HG03520 (cell line): ENCODE measurements around the gene STXBP4.

Experiments
- ATAC-seq: cut with Tn5 transposase; IDR thresholded peaks from one replicate; pipeline ENCODE4 v1.9.1; 2021; ENCODE audit warnings: mild to moderate bottlenecking, moderate library complexity; ENCODE audit not compliant: unreplicated experiment

The STXBP4 gene

DNA sequence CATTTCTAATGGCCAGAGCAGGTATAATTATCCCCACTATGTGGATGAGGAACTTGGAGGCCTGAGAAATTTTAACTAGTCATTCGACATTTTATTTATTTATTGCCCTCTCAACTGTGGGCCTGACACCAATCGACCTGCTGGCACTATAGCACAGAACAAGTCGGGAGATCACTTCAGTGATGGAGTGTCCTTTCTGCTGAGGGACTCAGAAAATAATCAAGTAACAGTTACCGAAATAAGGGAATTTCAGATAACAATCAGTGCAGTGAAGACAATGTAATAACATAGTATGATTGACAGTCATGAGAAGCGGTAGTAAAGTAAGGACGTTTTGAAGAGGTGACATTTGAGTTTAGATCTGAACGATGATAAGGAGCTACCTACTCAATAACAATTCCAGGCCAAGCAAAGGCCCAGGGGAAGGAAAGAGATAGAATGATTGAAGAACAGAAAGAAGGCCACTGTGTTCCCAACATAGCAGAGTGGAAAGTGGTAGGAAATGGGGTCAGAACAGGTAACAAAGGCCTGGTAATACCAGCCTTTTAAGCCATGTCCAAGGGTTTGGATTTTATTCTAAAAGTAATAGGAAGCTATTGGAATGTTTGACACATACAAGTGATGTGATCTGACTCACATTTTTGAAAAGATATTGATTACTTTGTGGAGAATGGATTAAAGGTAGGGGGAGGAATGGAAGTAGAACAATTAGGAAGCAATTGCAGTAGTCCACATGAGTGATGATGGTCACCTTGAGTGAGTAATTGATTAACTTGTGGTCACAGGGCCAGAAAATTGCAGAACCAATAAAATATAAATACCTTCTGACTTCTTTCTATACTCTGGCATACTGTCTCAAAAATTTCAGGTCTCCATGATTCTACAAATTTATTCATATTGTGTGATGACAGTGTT, 1.4 kb downstream of the STXBP4 start:
- no peak for ATAC-seq

DNA sequence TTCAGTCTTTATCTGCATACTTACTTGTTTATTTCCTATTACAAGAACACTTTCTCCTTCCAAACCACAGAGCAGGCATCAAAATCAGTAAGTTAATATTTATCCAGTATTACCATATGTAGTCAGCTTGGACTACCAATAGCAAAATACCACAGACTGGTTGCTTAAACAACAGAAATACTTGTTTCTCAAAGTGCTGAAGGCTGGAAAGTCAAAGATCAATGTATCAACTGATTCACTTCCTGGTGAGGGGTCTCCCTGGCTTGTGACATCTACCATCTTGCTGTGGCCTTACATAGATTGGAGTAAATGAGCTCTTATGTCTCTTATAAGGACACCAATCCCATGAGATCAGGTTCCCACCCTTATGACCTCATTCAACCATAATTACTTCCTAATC, 2.6 kb downstream of the STXBP4 start:
- no peak for ATAC-seq

DNA sequence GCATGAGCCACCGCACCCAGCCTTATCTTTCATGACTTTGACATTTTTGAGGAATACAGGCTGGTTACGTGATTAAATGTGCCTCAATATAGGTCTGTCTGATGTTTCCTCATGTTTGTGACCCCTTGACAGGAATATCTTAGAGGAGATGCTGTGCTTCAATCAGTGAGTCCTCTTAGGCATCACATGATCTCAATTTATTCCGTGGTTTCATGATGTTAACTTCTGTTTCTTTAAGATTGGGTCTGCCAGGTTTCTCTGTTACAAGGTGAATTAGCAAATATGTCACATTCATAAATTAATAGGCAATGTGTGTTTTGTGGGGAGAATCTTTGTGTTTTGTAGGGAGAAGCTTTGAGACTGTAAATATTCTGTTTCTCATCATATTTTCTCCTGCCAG, 3.3 kb downstream of the STXBP4 start:
- ATAC-seq, result no peak

DNA sequence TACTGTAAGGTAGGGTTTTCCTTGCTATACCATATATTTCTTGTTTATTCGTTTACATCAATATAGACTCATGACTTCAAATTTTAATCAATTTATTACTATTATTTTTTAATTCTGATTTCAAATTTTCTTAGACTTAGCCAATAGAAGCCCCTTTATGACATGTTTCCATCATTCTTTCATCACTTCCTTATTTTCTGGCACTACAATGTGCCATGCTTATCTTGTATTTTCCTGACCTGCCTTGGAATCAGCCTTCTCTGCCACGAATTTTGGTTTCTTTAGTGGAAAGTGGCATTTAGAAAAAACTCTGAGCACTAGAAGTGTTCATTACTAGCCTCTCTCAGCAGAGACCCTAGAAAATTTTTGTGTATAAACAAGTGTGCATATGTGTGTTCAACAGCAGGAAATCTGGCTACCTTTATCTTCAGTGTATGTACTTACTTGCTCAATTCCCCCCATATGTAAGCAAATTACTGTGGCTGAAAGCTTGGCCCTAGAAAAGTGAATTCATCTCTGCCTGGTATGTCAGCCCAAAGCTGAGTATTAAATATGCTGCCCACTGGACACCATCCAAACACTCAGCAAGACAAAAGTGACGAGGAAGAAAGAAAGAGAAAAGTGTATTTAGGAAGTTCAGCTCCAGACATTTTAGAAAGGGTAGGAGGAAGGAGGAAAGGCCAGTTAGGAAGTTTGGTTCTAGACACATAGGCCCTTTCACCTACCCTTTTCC, 4.0 kb downstream of the STXBP4 start:
- no peak for ATAC-seq

DNA sequence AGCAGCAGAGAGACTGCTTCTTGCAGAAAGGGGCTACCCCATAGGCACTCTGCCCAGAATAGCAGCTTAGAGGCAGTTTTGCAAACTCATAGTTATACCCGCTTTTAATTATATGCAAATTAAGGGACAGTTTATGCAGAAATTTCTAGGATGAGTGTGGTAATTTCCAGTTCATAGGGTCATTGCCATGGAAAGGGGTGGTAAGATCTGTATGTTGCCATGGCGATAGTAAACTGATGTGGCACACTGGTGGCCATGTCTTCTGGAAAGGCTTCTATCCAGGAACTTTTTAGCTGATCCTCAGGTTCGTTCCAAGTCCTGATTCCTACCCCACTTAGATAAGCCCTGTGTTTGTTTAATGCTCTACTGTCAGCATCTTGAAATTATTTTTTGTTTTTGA, 6.2 kb downstream of the STXBP4 start:
- ATAC-seq, result no peak

DNA sequence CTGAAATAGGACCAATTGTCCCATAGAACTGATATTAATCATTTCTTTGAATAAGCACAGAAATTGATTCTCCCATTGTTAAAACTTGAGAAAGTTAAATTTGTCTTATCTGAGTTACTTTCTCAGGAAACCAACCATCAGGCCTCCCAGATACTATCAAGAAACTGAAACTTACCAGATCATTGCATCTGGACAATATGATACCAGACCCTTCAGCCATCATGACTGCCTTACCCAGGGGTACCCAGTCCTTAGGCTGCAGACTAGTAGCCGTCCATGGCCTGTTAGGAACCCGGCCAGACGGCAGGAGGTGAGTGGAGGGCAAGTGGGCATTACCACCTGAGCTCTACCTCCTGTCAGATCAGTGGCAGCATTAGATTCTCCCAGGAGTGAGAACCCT, 7.8 kb downstream of the STXBP4 start:
- ATAC-seq, result no peak

DNA sequence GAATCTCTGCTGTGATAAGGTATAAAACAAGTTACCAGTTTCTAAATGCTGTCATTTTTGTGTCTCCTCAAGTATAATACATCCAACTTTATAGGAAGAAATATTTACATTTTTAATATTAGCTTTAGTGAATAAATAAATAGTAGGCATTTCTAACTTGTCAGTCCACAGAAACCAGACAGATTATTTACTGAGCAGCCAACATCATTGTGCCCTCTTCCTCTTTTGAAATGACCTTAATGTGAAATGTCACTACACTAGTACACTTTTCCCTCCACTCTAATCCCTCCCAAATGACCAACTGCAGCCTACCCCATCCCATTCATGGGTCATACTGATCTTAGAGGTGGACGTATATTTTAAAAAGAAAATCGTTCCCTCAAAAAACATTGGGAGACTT, 9.2 kb downstream of the STXBP4 start:
- ATAC-seq, result no peak

DNA sequence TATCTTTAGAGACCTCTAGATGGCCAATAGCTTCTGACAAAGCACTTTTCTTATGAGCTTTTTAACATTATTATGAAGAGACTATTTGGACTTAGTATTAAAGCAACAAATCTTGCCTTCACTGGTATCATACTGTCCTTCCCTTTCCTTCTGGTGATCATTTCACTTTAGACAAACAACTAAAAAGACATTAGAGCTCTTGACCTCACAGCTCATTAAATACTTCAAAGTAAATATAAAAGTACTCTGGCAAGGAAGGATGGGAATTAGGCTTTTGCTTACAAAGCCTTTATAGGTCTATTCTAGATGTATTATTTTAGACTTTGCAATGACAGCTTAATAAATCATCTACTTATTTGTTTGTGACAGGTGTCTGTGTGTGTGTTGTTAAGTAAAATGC, 11.1 kb downstream of the STXBP4 start:
- ATAC-seq, result no peak

DNA sequence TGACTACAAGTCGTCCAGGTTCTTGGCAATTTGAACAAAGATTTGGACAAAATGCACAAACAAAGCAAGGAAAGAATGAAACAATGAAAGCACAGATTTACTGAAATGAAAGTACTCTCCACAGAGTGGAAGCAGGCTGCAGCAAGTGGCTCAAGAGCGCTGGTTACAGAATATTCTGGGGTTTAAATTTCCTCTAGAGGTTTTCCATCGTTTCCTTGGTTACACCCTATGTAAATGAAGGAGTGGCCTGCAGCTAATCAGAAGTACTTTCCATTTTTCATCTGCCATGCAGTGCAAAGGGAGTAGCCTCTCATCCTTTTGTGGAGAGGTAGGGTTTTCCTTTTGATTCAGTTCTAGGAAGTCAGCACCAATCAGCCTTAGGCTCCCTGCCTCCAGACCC, 11.8 kb downstream of the STXBP4 start:
- no peak for ATAC-seq

DNA sequence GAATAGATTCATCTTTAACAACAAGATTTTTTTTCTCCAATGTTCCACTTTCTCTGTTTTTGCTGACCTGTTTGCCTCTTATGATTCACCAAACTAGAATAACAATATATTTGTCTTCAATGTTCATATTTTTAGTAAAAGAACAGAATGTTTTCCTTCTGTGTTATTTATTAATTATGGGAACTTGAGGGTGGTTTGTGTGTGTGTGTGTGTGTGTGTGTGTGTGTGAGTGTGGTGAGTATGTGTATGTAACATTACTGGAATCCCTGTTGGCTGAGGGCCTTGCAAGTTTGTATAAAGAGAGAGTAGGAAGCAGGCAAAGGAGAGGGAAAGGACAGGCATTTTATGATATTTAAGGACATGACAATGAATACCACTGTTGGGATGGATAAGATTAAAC, 13.8 kb downstream of the STXBP4 start:
- no peak for ATAC-seq

DNA sequence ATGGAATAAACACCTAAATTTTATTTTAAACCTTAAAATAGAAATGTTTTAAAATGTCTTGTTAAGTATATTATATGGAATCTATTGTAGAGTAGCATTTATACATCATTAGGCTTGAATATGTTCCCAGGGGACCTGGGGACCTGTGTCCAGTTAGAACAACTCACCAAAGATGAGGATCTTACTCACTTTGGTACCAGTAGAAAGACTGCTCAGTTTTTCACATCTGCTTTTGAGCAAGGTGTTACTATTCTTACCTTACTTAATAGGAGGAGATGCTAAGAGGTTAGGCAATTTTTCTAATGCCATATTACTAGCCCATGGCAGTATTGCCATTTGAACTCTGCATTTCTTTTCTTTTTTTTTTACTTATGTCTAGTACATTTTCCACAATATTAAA, 14.7 kb downstream of the STXBP4 start:
- ATAC-seq, result no peak

DNA sequence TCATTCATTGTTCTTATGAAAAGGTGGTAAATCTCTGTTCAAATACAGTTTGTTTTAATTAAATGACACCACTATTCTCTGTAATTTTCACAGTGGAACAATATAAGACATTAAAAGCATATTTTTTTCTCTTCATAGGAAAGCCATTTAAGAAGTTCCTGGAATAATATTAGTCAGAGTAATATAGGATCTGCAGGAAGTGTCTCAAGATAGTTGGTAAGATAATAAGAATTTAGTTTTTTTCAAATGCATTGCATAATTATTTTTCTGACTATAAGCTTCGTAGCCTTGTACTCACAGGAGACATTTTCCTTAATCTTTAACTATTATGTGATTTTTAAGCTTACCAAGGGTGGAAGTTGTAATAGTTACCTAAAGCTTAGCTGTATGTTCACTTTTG, 16.9 kb downstream of the STXBP4 start:
- ATAC-seq, result no peak

DNA sequence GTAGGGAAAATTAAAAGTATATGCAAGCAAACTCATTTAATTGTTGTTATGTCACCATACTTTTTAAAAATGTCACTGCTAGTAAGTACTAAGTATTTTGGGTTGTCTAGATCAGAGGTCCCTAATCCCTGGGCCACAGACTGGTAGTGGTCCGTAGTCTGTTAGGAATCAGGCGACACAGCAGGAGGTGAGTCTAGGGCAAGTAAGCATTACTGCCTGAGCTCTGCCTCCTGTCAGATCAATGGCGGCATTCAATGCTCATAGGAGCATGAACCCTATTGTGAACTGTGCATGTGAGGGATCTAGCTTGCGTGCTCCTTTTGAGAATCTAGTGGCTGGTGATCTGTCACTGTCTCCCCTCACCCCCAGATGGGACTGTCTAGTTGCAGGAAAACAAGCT, 21.6 kb downstream of the STXBP4 start:
- no peak for ATAC-seq

DNA sequence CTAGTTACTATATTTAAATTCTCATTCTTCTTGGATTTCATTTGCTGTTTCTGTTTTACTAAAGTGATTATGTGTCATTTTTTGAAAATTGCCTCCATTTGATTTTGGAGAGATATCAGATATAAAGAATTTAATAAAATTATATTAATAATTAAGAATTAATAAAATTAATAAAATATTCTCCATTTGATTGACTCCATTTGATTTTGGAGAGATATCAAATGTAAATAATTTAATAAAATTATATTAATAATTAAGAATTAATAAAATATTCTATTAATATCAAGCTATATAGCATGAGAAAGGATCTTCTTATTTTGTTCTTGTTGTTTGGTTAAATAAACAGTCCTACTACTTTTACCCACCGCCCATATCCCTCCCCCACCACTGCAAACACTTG, 23.0 kb downstream of the STXBP4 start:
- ATAC-seq, result no peak

DNA sequence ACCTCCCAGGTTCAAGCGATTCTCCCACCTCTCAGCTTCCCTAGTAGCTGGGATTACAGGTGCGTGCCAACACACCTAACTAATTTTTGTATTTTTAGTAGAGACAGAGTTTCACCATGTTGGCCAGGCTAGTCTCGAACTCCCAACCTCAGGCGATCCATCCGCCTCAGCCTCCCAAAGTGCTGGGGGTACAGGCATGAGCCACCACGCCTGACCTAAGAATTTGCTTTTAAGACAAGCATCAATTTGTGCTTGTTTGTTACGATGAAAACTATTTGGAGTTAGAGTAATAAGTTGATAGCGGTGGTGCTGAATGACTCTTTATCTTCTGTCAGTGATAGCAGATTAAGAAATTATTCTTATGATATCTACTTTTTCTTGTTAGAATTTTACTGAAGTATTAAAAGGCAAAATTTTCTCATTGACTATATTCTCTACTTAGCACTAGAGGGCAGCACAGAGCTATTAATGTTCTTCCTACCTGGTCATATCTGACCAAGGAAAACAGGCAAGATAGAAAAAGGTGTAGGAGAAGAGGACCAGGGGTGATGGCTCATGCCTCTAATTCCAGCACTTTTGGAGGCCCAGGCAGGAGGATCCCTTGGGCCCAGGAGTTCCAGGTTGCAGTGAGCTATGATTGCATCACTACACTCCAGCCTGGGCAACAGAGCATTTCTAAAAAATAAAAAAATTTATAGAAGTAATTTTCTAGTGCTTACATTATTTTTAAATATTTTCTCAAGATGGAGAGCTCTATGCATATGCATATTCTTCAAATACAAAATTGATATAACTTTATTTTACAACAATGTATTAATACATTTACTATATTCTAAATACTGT, 24.5 kb downstream of the STXBP4 start:
- ATAC-seq, result no peak

DNA sequence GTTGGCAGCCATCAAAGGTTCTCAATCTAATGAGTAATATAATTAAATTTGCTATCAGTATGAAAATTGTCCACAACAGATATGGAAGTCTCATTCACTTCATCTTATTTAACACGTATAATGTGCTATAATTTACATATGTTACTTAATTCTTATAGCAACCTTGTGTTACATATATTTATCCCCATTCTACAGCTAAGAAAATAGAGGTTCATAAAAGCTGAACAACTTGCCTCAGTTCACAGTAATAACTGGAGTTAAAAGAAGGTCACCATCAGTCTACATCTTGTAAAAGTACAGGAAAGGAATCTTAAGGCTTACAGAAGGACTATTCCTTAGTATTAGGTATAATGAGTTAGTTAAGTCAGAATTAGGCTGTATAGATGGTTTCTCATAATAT, 27.9 kb downstream of the STXBP4 start:
- no peak for ATAC-seq

DNA sequence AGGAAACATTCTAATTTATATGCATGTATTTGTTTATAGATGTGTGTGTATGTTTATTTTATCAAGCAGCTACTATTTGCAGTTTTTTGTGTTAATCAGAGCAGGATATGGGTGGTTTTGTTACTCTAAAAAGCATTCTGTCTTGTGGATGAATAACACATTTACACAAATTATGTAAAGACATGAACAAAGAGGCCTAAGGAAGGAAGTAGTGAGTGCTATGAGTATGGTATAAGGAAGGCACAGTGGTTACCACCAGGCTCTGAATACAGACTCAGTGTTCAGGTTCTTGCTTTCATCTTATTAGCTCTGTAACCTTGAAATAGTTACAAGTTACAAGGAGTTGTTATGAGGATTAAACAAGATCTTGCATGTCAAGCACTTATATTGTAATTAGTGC, 33.9 kb downstream of the STXBP4 start:
- ATAC-seq, result no peak

DNA sequence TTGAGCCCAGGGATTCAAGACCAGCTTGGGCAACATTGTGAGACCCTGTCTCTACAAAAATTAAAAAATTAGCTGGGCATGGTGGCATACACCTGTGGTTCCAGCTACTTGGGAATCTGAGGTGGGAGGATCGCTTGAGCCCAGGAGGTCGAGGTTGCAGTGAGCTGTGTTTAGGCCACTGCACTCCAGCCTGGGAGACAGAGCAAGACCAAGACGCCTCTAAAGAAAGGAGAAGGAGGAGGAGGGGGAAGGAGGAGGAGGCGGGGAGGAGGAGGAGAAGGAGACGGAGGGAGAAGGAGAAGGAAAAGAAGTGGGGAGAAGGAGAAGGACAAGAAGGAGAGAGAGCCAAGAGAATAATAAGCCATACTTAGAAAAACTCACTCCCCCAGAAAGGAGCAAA, 35.9 kb downstream of the STXBP4 start:
- no peak for ATAC-seq

DNA sequence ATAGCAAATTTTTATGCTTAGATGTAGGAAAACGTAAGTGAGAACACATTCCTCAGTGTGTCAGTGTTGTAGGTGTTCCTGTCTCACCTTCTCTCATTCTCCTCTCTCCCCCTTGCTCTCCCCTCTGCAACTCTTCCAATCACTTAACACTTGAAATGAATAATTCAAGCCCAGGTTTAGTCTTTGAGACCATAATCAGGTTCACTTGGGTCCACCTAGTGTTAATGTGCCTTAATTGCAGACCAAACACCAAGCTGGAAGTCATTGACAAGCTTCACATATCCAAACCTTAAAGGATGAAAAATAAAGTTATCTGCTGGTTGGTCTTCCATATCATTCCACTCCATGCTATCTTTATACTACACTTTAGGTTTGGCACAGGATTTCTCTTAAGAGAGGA, 37.0 kb downstream of the STXBP4 start:
- ATAC-seq, result no peak

DNA sequence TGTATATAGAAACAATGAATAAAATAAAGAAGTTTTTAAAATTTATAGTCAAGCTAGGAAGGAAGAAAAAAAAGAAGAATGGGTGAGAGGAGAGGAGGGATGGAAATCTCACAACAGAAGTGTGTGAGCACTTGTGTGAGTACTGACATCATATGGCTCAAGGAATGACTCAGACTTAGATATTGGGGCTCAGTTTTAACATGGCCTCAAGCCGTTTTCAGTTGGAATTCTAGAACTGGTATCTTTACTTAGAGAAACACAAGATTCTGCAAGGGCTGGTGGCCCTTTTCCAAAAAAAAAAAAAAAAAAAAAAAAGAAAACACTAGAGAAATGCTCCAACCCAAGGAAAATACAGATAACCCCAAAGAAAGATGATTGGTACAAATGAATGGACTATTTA, 55.1 kb downstream of the STXBP4 start:
- ATAC-seq, result no peak

DNA sequence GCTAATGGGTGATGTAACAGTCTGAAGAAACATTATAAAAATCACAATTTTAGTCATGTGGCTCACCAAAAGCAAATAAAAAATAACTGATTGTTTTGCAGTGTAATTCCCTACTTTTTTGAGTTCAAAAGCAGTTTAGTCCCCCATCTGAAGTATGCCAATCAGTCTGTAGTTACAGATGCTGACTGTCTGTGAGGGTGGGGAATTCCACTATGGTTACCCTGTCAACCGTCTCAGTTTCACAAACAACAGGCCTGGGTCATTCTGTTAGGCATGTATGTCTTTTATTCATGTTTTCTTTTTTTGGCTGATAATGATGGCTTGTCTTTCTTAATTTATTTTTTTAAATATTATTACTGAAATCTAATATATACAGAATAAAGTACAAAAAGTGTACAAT, 69.3 kb downstream of the STXBP4 start:
- ATAC-seq, result peak; percentile 99

DNA sequence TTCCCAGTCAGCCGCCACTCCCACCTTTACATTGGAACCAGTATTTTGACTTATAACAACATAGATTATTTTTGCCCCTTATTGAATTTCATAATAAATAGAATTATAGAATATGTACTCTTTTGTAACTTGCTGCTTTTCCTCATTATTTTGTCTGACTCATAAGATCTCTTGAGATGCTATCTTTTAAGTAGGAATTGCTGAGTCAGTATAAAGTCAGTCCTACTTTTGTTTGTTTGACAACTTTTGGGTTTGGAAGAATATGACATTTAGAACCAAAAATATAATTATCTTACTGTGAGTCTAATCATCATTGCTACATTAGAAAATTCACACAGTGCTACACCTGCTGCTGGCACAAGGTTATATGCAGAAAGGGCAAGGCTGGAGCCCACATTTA, 69.7 kb downstream of the STXBP4 start:
- no peak for ATAC-seq
